Osteocyte (in vitro differentiated cells): ENCODE data around the gene ACTN1. TPM values are rescaled to one million over a fixed set of nuclear protein-coding genes. Genes with fewer than 3 reads are reported as not detected.

Source experiments
- DNase-seq: peaks from one replicate; pipeline ENCODE4 v3.0.0; 2021; ENCODE audit warnings: mixed read lengths; ENCODE audit not compliant: unreplicated experiment; ENCODE audit errors: extremely low spot score
- H3K27ac Mint-ChIP-seq: one replicate; pipeline ENCODE4 v1.8.0; 2021; ENCODE audit warnings: mild to moderate bottlenecking, mixed read lengths; ENCODE audit not compliant: unreplicated experiment
- H3K27me3 Mint-ChIP-seq: one replicate; pipeline ENCODE4 v1.8.0; 2021; ENCODE audit warnings: mixed read lengths; ENCODE audit not compliant: unreplicated experiment
- H3K36me3 Mint-ChIP-seq: one replicate; pipeline ENCODE4 v1.8.0; 2021; ENCODE audit warnings: mixed read lengths; ENCODE audit not compliant: unreplicated experiment
- H3K4me1 Mint-ChIP-seq: one replicate; pipeline ENCODE4 v1.8.0; 2021; ENCODE audit warnings: mixed read lengths; ENCODE audit not compliant: unreplicated experiment
- H3K4me3 Mint-ChIP-seq: one replicate; pipeline ENCODE4 v1.8.0; 2021; ENCODE audit warnings: mild to moderate bottlenecking, moderate library complexity, mixed read lengths; ENCODE audit not compliant: unreplicated experiment
- H3K9me3 Mint-ChIP-seq: one replicate; pipeline ENCODE4 v1.8.0; 2021; ENCODE audit warnings: mixed read lengths; ENCODE audit not compliant: unreplicated experiment
- total RNA-seq: library from RNA; stranded (reverse); gene quantifications from 2 replicates; pipeline ENCODE4 v1.2.1, GENCODE V29; 2021
- TF ChIP-seq, protein P1 (sequence below): fragments of 200-600 bp; sonication (generic); IDR thresholded peaks from 2 replicates; pipeline ENCODE4 v1.5.0; 2021; ENCODE audit warnings: antibody characterized with exemption, mild to moderate bottlenecking, moderate library complexity

ACTN1 gene
- total RNA-seq, 1 donor from 2014 or later, result 380 TPM

DNA sequence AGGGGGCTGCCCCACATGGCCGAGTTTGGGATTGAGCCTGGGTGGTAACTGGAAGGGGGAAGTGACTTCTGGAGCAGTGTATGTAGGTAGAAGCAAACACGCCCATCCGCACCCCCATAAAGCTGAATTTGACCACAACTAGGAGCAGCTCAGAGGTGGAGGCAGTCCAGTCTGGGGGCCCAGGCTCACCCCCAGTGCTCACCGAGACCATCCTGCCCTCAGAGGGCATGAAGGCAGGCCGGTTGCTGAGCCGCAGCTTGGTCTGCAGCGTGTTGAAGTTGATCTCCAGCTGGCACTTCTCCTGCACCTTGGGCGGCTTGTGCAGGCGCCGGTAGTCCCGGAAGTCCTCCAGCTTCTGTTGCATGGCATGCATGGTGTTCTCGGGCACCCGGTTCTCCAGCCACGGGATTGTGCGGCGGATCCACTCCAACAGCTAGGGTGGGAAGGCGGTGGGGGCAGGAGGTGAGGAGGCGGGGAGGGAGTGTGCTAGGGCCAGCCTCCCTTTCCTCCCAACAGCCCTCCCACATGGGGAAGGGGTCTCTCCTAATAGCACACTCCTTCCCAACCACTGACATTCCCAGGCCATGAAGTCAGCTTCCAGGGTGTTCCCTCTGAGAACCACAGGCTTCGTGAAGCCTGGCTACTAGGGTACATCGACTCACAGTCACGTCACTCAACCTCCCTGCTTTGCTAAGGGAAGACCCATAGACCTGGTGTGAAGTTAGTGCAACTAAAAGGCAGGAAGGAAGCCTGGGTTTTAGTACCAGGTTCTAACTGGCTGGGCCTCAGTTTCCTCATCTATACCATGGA, 87.0 kb downstream of the ACTN1 start:
- H3K4me3 Mint-ChIP-seq, result no peak overlapping the region
- no peak for DNase-seq
- peaks cover 48% of the 10 kb centered on the region for H3K36me3 Mint-ChIP-seq
- H3K4me1 Mint-ChIP-seq, result peaks cover 30% of the 10 kb centered on the region
- no peaks in the 10 kb centered on the region for H3K27me3 Mint-ChIP-seq
- H3K27ac Mint-ChIP-seq, result peak overlapping the region; percentile 53
- TF ChIP-seq, protein P1, sequence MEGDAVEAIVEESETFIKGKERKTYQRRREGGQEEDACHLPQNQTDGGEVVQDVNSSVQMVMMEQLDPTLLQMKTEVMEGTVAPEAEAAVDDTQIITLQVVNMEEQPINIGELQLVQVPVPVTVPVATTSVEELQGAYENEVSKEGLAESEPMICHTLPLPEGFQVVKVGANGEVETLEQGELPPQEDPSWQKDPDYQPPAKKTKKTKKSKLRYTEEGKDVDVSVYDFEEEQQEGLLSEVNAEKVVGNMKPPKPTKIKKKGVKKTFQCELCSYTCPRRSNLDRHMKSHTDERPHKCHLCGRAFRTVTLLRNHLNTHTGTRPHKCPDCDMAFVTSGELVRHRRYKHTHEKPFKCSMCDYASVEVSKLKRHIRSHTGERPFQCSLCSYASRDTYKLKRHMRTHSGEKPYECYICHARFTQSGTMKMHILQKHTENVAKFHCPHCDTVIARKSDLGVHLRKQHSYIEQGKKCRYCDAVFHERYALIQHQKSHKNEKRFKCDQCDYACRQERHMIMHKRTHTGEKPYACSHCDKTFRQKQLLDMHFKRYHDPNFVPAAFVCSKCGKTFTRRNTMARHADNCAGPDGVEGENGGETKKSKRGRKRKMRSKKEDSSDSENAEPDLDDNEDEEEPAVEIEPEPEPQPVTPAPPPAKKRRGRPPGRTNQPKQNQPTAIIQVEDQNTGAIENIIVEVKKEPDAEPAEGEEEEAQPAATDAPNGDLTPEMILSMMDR, result no peak
- no peaks in the 10 kb centered on the region for H3K9me3 Mint-ChIP-seq

DNA sequence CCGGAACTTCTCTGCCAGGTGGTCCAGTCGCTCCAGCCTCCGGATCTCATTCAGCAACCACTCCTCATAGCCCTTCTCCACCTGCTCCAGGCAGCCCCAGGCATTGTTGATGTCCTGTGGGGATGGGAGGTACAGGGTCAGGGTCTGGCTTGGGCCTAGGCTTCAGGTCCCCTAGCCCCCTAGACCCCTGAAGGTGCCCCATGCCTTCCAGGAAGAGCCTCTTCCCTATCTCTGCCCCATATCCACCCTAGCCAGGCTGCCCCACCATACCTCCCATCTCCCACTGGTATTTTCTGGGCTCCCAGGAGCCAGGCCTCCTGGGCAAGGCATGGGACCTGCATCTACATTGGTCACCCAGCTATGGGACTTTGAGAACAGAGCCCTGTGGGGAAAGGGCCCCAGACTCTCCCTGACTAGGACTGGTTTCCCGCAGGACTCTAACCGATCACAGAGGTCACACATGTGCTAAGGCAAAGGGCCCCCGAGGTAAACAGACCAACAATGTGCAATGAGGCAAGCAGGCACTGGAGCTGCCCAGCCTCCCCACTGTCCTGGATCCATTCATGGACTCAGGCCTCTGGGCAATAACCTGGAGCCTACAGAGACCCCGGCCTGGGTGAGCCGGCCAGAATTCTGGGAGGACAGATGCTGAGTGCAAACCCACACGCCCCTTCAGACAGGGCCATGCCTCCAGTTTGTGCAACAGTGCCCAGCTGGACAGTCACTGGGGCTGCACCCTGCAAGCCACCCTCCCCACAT, 88.8 kb downstream of the ACTN1 start:
- H3K36me3 Mint-ChIP-seq, result peaks cover 52% of the 10 kb centered on the region
- no peak overlapping the region for H3K4me3 Mint-ChIP-seq
- H3K9me3 Mint-ChIP-seq, result no peaks in the 10 kb centered on the region
- no peak for DNase-seq
- H3K4me1 Mint-ChIP-seq, result peaks cover 26% of the 10 kb centered on the region
- TF ChIP-seq, protein P1, result no peak
- H3K27me3 Mint-ChIP-seq, result no peaks in the 10 kb centered on the region
- H3K27ac Mint-ChIP-seq, result peak overlapping the region; percentile 24

DNA sequence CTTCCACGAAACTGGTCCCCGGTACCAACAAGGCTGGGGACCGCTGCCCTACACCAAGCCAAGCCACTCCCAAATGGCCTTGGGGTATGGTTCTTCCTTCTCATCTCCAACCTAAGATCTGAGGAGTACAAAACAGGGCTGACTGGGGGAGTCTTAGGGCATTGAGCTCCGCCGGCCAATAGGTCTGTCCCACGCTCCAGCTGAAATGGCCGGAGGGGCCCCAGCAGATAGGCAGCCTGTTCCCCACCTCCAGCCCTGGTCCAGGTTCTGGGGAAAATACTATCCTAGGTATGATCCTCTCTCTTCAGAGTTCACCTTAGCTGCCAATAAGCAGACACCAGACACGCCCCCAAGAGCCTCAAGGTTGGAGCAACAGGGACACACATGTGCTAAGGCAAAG, 90.2 kb downstream of the ACTN1 start:
- no peak for DNase-seq
- Mint-ChIP-seq H3K27ac (peak overlapping the region; percentile 46), H3K36me3 (peaks cover 53% of the 10 kb centered on the region)

GRCh38 chr14:68888025-68888850, 90.9 kb downstream of the ACTN1 start:
- peaks cover 19% of the 10 kb centered on the region for H3K4me1 Mint-ChIP-seq
- no peaks in the 10 kb centered on the region for H3K9me3 Mint-ChIP-seq
- H3K27ac Mint-ChIP-seq, result peak overlapping the region; percentile 46
- H3K27me3 Mint-ChIP-seq, result no peaks in the 10 kb centered on the region
- TF ChIP-seq, protein P1, result no peak
- peaks cover 55% of the 10 kb centered on the region for H3K36me3 Mint-ChIP-seq
- no peak for DNase-seq
- H3K4me3 Mint-ChIP-seq, result no peak overlapping the region

More for the DNA sequence above, 90.2 kb downstream of the ACTN1 start:
- H3K9me3 Mint-ChIP-seq, result no peaks in the 10 kb centered on the region
- H3K27me3 Mint-ChIP-seq, result no peaks in the 10 kb centered on the region
- H3K4me3 Mint-ChIP-seq, result no peak overlapping the region
- peaks cover 19% of the 10 kb centered on the region for H3K4me1 Mint-ChIP-seq
- TF ChIP-seq, protein P1, result no peak
